Mucosa of descending colon (tissue), 3 donors: ENCODE results near the gene SMIM32. TPM values are rescaled to one million over a fixed set of nuclear protein-coding genes. Genes with fewer than 3 reads are reported as not detected.

Experiments
- ATAC-seq: fragments of 200-7000 bp; cut with Tn5 transposase; one replicate; pipeline ENCODE4 v1.9.1; 2020; ENCODE audit warnings: mild to moderate bottlenecking, moderate library complexity
- DNase-seq, 3 donors: peaks; one replicate each; pipeline ENCODE4 v3.0.0-alpha.2; 2020
- H3K36me3 ChIP-seq: fragments of 200-600 bp; one replicate; pipeline ENCODE4 v1.8.0; 2021; ENCODE audit warnings: low read depth, mild to moderate bottlenecking
- H3K4me1 ChIP-seq: fragments of 200-600 bp; one replicate; pipeline ENCODE4 v1.8.0; 2021; ENCODE audit warnings: low read depth, mild to moderate bottlenecking
- H3K4me3 ChIP-seq: fragments of 200-600 bp; one replicate; pipeline ENCODE4 v1.8.0; 2021; ENCODE audit warnings: mild to moderate bottlenecking
- H3K9me3 ChIP-seq: fragments of 200-600 bp; one replicate; pipeline ENCODE4 v1.8.0; 2021; ENCODE audit warnings: mild to moderate bottlenecking
- intact Hi-C, 2 donors: fragments of 100-400 bp; cut with DNase I in 1 of 2; cut with micrococcal nuclease in 1 of 2; formaldehyde crosslinking; loops; one replicate each; pipeline versions ENCODE4 v1.11.0 to v1.11.1; 2022; cut with DNase I, micrococcal nuclease
- total RNA-seq, 3 donors: library from RNA; stranded (reverse); fragmentation: NEBNext Ultra II Directional in 2 of 3; extraction: Animal tissue kit (Norgen Biotek cat#: 25700) in 2 of 3; gene quantifications; one replicate each; pipeline versions ENCODE4 v1.2.1 to v1.2.4, GENCODE V29; 2021 to 2023
- TF ChIP-seq, protein P1 (sequence below): fragments of 200-600 bp; IDR thresholded peaks from one replicate; pipeline ENCODE4 v1.8.0; 2022; ENCODE audit warnings: antibody characterized with exemption, mild to moderate bottlenecking
- donor health status: DM: no; HTN: no; CAD: no; lungs with moderate emphysema.
- donor health status: DM: no; HTN: no; CAD: no.
- donor health status: DM: no; HTN: yes; CAD: no.

Gene SMIM32
- total RNA-seq, 3 donors from 2014 or later, result 1.3 to 14.4 (median 7.9) TPM

DNA sequence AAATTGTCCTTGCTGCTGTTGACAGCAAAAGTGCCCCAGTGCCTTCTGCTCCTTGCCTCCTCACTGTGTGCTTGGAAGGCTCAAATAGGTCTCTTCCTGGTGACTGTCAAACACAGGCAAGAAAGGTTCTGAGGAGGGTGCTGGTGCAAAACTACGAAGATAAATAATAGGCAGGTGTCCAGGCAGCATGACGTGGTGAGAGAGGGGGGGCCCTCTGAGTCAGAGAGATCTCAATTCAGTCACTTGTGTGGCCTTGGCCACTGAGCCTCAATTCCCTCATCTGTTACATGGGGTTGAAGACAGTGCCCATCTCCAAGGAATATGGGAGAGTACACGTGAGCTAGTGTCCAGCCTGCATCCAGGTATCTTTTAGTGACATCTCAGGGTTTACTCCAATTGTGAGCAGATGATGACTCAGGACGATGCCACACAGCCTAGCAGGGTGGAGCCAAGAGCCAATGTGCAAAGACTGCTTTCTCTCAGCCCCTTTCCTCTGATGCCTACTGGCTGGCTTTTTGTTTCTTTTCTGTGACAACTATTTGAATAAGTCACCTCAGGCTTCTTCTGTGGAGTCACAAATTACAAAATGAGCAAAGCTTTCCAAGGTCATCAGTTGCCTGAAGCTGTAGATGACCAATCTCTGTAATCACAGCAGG is 29.7 kb upstream of the SMIM32 start:
- intact Hi-C loops, result no loop called here
- no peak for ATAC-seq
- H3K36me3 ChIP-seq, result no peaks in the 10 kb centered on the region
- H3K4me3 ChIP-seq, result no peak overlapping the region
- no peak for DNase-seq
- TF ChIP-seq, protein P1, sequence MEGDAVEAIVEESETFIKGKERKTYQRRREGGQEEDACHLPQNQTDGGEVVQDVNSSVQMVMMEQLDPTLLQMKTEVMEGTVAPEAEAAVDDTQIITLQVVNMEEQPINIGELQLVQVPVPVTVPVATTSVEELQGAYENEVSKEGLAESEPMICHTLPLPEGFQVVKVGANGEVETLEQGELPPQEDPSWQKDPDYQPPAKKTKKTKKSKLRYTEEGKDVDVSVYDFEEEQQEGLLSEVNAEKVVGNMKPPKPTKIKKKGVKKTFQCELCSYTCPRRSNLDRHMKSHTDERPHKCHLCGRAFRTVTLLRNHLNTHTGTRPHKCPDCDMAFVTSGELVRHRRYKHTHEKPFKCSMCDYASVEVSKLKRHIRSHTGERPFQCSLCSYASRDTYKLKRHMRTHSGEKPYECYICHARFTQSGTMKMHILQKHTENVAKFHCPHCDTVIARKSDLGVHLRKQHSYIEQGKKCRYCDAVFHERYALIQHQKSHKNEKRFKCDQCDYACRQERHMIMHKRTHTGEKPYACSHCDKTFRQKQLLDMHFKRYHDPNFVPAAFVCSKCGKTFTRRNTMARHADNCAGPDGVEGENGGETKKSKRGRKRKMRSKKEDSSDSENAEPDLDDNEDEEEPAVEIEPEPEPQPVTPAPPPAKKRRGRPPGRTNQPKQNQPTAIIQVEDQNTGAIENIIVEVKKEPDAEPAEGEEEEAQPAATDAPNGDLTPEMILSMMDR, result no peak
- no peaks in the 10 kb centered on the region for H3K4me1 ChIP-seq
- H3K9me3 ChIP-seq, result no peaks in the 10 kb centered on the region

DNA sequence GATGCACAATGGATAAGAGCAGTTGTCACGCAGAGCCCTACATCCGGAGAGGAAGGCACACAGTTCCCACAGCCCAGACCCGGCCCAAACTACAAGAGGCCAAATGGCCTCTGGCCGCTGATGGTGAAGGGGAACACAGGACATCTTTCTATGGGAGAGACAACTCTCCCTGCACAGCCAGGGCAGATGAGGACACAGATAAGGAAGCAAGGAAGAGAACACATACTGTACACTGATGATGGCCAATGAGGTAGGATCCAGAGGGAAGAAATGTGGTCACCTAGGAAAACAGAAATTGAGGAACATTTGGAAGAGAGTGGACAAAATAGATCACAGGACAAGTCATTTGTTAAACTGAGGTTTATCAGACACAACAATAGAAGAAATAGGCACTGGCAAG is 28.4 kb upstream of the SMIM32 start:
- H3K4me1 ChIP-seq, result no peaks in the 10 kb centered on the region
- no peak for ATAC-seq
- no peaks in the 10 kb centered on the region for H3K9me3 ChIP-seq
- no peaks in the 10 kb centered on the region for H3K36me3 ChIP-seq
- intact Hi-C loops, result no loop called here
- TF ChIP-seq, protein P1, result no peak
- H3K4me3 ChIP-seq, result no peak overlapping the region
- no peak for DNase-seq

DNA sequence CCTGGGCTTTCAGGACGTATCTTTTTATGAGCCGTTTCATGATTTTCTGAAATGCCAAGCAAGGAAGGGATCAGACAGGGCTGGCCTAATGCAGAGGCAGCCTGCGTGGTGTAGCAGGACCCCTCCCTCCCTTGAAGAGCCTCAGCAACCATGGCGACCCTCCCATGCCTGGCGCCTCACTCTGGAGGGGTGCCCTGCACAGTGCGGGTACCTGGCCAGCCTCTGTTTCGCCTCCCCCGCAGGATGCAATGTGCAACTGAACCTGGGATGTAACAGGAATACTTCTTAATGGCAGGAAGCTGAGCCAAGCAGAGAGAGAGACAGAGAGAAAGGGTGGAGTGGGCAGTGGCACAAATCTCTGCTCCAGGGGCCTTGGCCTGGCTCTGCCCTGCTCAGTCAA is 23.3 kb upstream of the SMIM32 start:
- intact Hi-C loops, result no loop called here
- Histone ChIP-seq H3K9me3 (no peaks in the 10 kb centered on the region), H3K36me3 (no peaks in the 10 kb centered on the region), H3K4me1 (no peaks in the 10 kb centered on the region), H3K4me3 (no peak overlapping the region)
- no peak for DNase-seq
- TF ChIP-seq, protein P1, result no peak
- ATAC-seq, result no peak

DNA sequence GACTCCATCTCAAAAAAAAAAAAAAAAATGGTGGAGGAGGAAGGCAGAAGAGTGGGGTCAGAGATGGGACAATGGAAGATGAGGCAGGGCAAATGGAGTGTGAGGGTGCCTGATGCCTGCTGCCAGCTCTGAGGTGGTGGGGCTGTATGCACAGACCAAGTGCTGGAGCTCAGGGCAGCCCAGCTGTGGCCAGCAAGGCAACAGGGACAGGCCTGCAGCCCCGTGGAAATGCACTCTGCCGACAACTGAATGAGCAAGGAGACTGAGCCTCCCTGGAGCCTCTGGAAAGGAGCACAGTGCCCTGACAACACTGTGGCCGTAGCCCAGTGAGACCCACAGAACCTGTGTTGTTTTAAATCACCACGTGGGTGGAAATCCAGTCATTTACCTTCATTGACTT is 22.9 kb upstream of the SMIM32 start:
- intact Hi-C loops, result no loop called here
- no peak for DNase-seq
- Histone ChIP-seq H3K4me3 (no peak overlapping the region), H3K36me3 (no peaks in the 10 kb centered on the region), H3K9me3 (no peaks in the 10 kb centered on the region), H3K4me1 (no peaks in the 10 kb centered on the region)
- TF ChIP-seq, protein P1, result no peak
- no peak for ATAC-seq

DNA sequence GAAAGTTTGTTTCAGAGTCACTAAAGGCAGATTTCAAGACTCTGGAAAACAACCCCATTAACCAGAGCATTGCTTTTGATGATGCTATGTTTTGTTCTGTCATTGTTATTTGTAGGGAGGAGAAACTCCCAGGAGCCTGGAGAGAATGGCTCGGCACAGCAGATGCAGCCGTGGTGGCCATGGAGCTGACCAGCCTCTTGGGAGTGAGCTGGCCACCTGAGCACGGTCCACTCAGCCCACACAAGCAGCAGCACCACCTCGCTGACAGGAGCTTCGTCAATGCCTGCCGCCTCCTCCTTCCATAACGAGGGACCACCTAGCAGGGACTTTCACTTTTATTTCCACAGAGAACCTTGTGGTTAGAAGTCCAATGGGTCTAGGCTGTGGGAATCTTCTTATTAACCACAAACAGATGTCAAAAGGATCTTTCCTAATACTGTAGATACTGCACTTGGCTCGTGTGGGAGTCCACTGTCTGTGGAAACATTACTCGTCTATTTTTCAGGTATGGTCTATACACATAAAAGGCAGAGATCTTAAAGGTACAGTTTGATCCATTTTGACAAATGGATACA is 21.0 kb upstream of the SMIM32 start:
- H3K9me3 ChIP-seq, result no peaks in the 10 kb centered on the region
- TF ChIP-seq, protein P1, result no peak
- intact Hi-C loops, result loop anchor here in 1 of 2 donors (5.0 kb wide), 2 partner anchors 267 to 327 kb away; no protein-coding TSS in a partner anchor
- no peak overlapping the region for H3K4me3 ChIP-seq
- DNase-seq, result no peak
- H3K36me3 ChIP-seq, result no peaks in the 10 kb centered on the region
- no peaks in the 10 kb centered on the region for H3K4me1 ChIP-seq
- ATAC-seq, result no peak
